Measurements from ENCODE around the gene FANCM.

Gene FANCM

GRCh38 chr14:45246151-45246550 lies 110.4 kb downstream of the FANCM start:
- ATAC-seq, result no peak
- no peak for DNase-seq

- DNase-seq (no peak), ATAC-seq (peak; percentile 79)
These were observed 111.0 kb downstream of the FANCM start for GRCh38 chr14:45246691-45247090.

GRCh38 chr14:45247427-45247826 lies 111.7 kb downstream of the FANCM start:
- no peak for DNase-seq
- no peak for ATAC-seq

GRCh38 chr14:45249856-45250575 lies 114.3 kb downstream of the FANCM start:
- no peak for DNase-seq
- no peak for ATAC-seq
